A673 (cell line): ENCODE data around the gene TUT1.
A peak's percentile ranks its signal among the peaks of the same experiment; 100 is the strongest.

ENCODE experiments used
- EZH2 ChIP-seq: fragments of 200-600 bp; sonication (generic); IDR thresholded peaks from 2 replicates; pipeline ENCODE4 v1.6.1; 2017; ENCODE audit warnings: borderline replicate concordance, low read depth, mild to moderate bottlenecking, mixed read lengths, antibody characterized with exemption, low read length; ENCODE audit not compliant: poor library complexity, severe bottlenecking
- TF ChIP-seq, protein P1 (sequence below): fragments of 300-800, 200-600 bp; sonication (generic); conservative IDR thresholded peaks from 2 replicates; pipeline ENCODE4 v1.5.1; 2017; ENCODE audit warnings: low read depth, mild to moderate bottlenecking, antibody characterized with exemption, low read length, moderate library complexity, mixed read lengths

DNA sequence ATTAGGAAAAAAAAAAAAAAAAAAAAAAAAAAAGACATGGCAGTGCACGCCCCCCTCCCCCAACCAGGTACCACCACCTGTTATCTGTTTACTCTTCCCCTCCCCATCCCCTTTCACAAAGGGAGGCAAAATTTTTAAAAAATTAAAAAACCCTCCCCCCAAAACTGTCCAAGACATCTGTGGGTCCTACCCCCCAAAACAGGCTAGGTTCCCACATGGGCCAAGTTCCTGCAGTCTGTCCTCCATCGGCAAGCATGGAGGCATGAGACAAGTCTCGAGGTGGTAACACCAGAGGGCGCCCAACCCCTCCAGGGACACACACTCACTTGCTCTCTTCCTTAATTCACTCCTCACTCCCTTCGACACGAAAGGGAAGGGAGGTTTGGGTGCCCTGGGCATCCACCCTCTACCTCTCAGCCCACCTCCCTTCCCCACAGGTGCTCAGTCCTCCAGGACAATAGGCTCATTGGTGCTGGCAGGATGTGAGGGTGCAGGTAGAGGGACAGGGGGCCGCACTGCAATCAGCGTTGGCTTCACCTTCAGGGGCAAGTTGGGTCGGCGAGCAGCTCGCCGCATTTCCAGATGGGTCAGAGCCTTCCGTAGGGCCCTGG lies 2.2 kb upstream of the TUT1 start:
- TF ChIP-seq, protein P1, sequence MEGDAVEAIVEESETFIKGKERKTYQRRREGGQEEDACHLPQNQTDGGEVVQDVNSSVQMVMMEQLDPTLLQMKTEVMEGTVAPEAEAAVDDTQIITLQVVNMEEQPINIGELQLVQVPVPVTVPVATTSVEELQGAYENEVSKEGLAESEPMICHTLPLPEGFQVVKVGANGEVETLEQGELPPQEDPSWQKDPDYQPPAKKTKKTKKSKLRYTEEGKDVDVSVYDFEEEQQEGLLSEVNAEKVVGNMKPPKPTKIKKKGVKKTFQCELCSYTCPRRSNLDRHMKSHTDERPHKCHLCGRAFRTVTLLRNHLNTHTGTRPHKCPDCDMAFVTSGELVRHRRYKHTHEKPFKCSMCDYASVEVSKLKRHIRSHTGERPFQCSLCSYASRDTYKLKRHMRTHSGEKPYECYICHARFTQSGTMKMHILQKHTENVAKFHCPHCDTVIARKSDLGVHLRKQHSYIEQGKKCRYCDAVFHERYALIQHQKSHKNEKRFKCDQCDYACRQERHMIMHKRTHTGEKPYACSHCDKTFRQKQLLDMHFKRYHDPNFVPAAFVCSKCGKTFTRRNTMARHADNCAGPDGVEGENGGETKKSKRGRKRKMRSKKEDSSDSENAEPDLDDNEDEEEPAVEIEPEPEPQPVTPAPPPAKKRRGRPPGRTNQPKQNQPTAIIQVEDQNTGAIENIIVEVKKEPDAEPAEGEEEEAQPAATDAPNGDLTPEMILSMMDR: peak; percentile 90
- TF ChIP-seq EZH2: no peak
